HCT116 (cell line): ENCODE data around the gene BMP7. TPM values are rescaled to one million over a fixed set of nuclear protein-coding genes. Genes with fewer than 3 reads are reported as not detected.

Source experiments
- ATAC-seq: fragments of 200-7000 bp; cut with Tn5 transposase; 2 replicates; pipeline ENCODE4 v1.9.1; 2020; ENCODE audit warnings: mild to moderate bottlenecking, moderate library complexity
- BruUV-seq: library from RNA; stranded (reverse); fragments of 400-500 nt; replicated peaks from 2 replicates; lab custom pipeline; 2021; lab: Mats Ljungman, UMichigan
- CTCF ChIA-PET: fragments of 300-600 bp; sonication (Branson Sonifier 250); formaldehyde crosslinking; loops from one replicate; lab custom pipeline; 2021; ENCODE audit warnings: antibody characterized with exemption; lab: Charles Lee
- POLR2A ChIA-PET: fragments of 300-600, 350-600 bp; sonication (Branson Sonifier 250); formaldehyde crosslinking; loops from one replicate; lab custom pipeline; 2021; ENCODE audit warnings: antibody characterized with exemption; lab: Charles Lee
- RAD21 ChIA-PET, 2 experiments: fragments of 300-600 bp; sonication (Branson Sonifier 250); formaldehyde crosslinking; loops; one replicate each; lab custom pipeline; 2023; ENCODE audit warnings: low total read pairs in 2 of 2; ENCODE audit not compliant: uncharacterized antibody in 2 of 2, unreplicated experiment in 2 of 2, low non-redundant PET in 1 of 2; lab: Charles Lee
- DNase-seq: peaks from one replicate; pipeline ENCODE4 v3.0.0-alpha.2; 2010; ENCODE audit warnings: low read depth, low spot score
- H2AFZ ChIP-seq: fragments of 200-600 bp; shearing (Covaris generic), sonication (generic); 2 replicates; pipeline ENCODE4 v1.6.1; 2017; ENCODE audit warnings: low read depth, mixed run types, mixed read lengths, antibody characterized with exemption, low read length; ENCODE audit not compliant: poor library complexity, severe bottlenecking
- H3K27ac ChIP-seq: 2 replicates; pipeline ENCODE4 v1.5.1; 2012; ENCODE audit warnings: low read depth, low read length
- H3K27me3 ChIP-seq: fragments of 200-600 bp; sonication (generic); 2 replicates; pipeline ENCODE4 v1.6.1; 2016; ENCODE audit warnings: mixed run types, low read length, mixed read lengths; ENCODE audit not compliant: insufficient read depth
- H3K36me3 ChIP-seq, 2 experiments: fragments of 200-500 bp in 1 of 2; fragments of 200-600 bp in 1 of 2; sonication (Bioruptor generic) in 1 of 2; sonication (generic) in 1 of 2; 2 replicates each; pipeline versions ENCODE4 v1.5.1 to v1.6.1; 2014 to 2016; ENCODE audit warnings: low read length in 2 of 2, inconsistent platforms in 1 of 2, mixed read lengths in 1 of 2, mixed run types in 1 of 2; ENCODE audit not compliant: insufficient read depth in 2 of 2, control insufficient read depth in 1 of 2
- H3K4me1 ChIP-seq, 2 experiments: fragments of 200-600 bp in 1 of 2; sonication (generic) in 1 of 2; 2 replicates each; pipeline versions ENCODE4 v1.5.1 to v1.6.1; 2012 to 2017; ENCODE audit warnings: low read length in 2 of 2, inconsistent platforms in 1 of 2, mild to moderate bottlenecking in 1 of 2, mixed read lengths in 1 of 2, mixed run types in 1 of 2, moderate library complexity in 1 of 2; ENCODE audit not compliant: insufficient read depth in 2 of 2, control insufficient read depth in 1 of 2
- H3K4me2 ChIP-seq: fragments of 200-600 bp; sonication (generic); 2 replicates; pipeline ENCODE4 v1.6.1; 2017; ENCODE audit warnings: mixed run types, low read length, mixed read lengths
- H3K4me3 ChIP-seq, 2 experiments: fragments of 200-600 bp in 1 of 2; sonication (generic) in 1 of 2; replicated peaks in 1 of 2; 2 replicates each; pipeline ENCODE4 v1.5.1; 2011 to 2016; ENCODE audit warnings: low read length in 2 of 2, control low read depth in 1 of 2, low read depth in 1 of 2, mild to moderate bottlenecking in 1 of 2, mixed read lengths in 1 of 2, mixed run types in 1 of 2
- H3K79me2 ChIP-seq: fragments of 200-600 bp; sonication (generic); 2 replicates; pipeline ENCODE4 v1.6.1; 2017; ENCODE audit warnings: mild to moderate bottlenecking, mixed run types, low read length, moderate library complexity, mixed read lengths; ENCODE audit not compliant: insufficient read depth
- H3K9ac ChIP-seq: fragments of 200-600 bp; sonication (generic); 2 replicates; pipeline ENCODE4 v1.6.1; 2016; ENCODE audit warnings: low read length, mixed read lengths
- H3K9me2 ChIP-seq: fragments of 200-600 bp; sonication (generic), shearing (Covaris generic); 2 replicates; pipeline ENCODE4 v1.6.1; 2017; ENCODE audit warnings: mixed run types, mild to moderate bottlenecking, moderate library complexity; ENCODE audit not compliant: insufficient read depth
- H3K9me3 ChIP-seq, 2 experiments: fragments of 200-500 bp in 1 of 2; fragments of 200-600 bp in 1 of 2; sonication (Bioruptor generic) in 1 of 2; sonication (generic) in 1 of 2; 2 replicates each; pipeline ENCODE4 v1.6.1; 2014 to 2017; ENCODE audit warnings: low read length in 2 of 2, mixed read lengths in 2 of 2, inconsistent platforms in 1 of 2, low read depth in 1 of 2, mild to moderate bottlenecking in 1 of 2, mixed run types in 1 of 2, moderate library complexity in 1 of 2; ENCODE audit not compliant: control insufficient read depth in 1 of 2, insufficient read depth in 1 of 2
- H4K20me1 ChIP-seq: fragments of 200-600 bp; sonication (generic), shearing (Covaris generic); 2 replicates; pipeline ENCODE4 v1.6.1; 2017; ENCODE audit warnings: mixed run types, mild to moderate bottlenecking, moderate library complexity; ENCODE audit not compliant: insufficient read depth
- CEBPB ChIP-seq: IDR thresholded peaks from 2 replicates; pipeline ENCODE4 v1.6.1; 2012; ENCODE audit warnings: low read depth
- ELF1 ChIP-seq: IDR thresholded peaks from 2 replicates; pipeline ENCODE4 v1.6.1; 2012; ENCODE audit warnings: low read depth, borderline replicate concordance
- EZH2 ChIP-seq: fragments of 200-600 bp; sonication (generic); IDR thresholded peaks from 2 replicates; pipeline ENCODE4 v1.6.1; 2017; ENCODE audit warnings: antibody characterized with exemption, mixed run types
- EZH2phosphoT487 ChIP-seq: fragments of 200-600 bp; IDR thresholded peaks from 2 replicates; pipeline ENCODE4 v1.6.1; 2018; ENCODE audit warnings: antibody characterized with exemption, borderline replicate concordance
- MAX ChIP-seq: IDR thresholded peaks from 2 replicates; pipeline ENCODE4 v1.6.1; 2012
- POLR2AphosphoS5 ChIP-seq: IDR thresholded peaks from 2 replicates; pipeline ENCODE4 v1.6.1; 2011; ENCODE audit warnings: mild to moderate bottlenecking, low read depth, low read length, moderate library complexity
- SIN3A ChIP-seq: IDR thresholded peaks from 2 replicates; pipeline ENCODE4 v1.6.1; 2012; ENCODE audit warnings: low read depth
- SP1 ChIP-seq: IDR thresholded peaks from 2 replicates; pipeline ENCODE4 v1.6.1; 2012; ENCODE audit warnings: low read depth
- intact Hi-C: fragments of 100-400 bp; cut with micrococcal nuclease; formaldehyde crosslinking; loops from 2 replicates; pipeline ENCODE4 v1.10.0; 2022
- total RNA-seq: library from RNA; stranded (reverse); gene quantifications from one replicate; pipeline ENCODE4 v1.2.1, GENCODE V29; 2021; ENCODE audit not compliant: unreplicated experiment

Gene BMP7
- total RNA-seq, 1 experiment from 2014 or later = 7.0 TPM

- Histone ChIP-seq H3K27me3 (no peaks in the 10 kb centered on the region), H3K4me3 (no peak overlapping the region), H3K4me2 (no peak overlapping the region), H3K4me1 (peaks cover 0 to 11% of the 10 kb centered on the region in 2 experiments; a peak in 2 of 4 replicates), H3K36me3 (no peaks in the 10 kb centered on the region), H3K79me2 (no peaks in the 10 kb centered on the region), H3K9ac (no peak overlapping the region), H2AFZ (no peak overlapping the region), H3K9me3 (no peaks in the 10 kb centered on the region), H3K9me2 (no peaks in the 10 kb centered on the region), H4K20me1 (no peaks in the 10 kb centered on the region), H3K27ac (no peak overlapping the region)
- intact Hi-C loops = no loop called here
- ChIA-PET RAD21 (no interaction called here), CTCF (no interaction called here), POLR2A (no interaction called here)
- ATAC-seq = no peak
- TF ChIP-seq SP1 (no peak), EZH2phosphoT487 (no peak), ELF1 (no peak)
- no peak for DNase-seq
- no TSS peak for BruUV-seq
Measured at GRCh38 chr20:57186192-57186591, 80.2 kb downstream of the BMP7 start.

- H3K27me3 ChIP-seq = no peaks in the 10 kb centered on the region
- CTCF ChIA-PET = no interaction called here
- H3K27ac ChIP-seq = no peak overlapping the region
- DNase-seq (no peak), ATAC-seq (no peak)
- POLR2A ChIA-PET = no interaction called here
- intact Hi-C loops = no loop called here
- no peaks in the 10 kb centered on the region for H3K79me2 ChIP-seq
- peaks cover 0 to 4% of the 10 kb centered on the region in 2 experiments; a peak in 1 of 4 replicates for H3K4me1 ChIP-seq
- H2AFZ ChIP-seq = no peak overlapping the region
- RAD21 ChIA-PET = no interaction called here
- H3K36me3 ChIP-seq = no peaks in the 10 kb centered on the region
- no peak overlapping the region for H3K9ac ChIP-seq
- no peaks in the 10 kb centered on the region for H3K9me2 ChIP-seq
- H3K4me2 ChIP-seq = no peak overlapping the region
- no peaks in the 10 kb centered on the region for H3K9me3 ChIP-seq
- no peaks in the 10 kb centered on the region for H4K20me1 ChIP-seq
- H3K4me3 ChIP-seq = no peak overlapping the region
- TF ChIP-seq SIN3A (no peak), POLR2AphosphoS5 (no peak), CEBPB (no peak), EZH2 (no peak), MAX (no peak)
- BruUV-seq = no TSS peak
Measured at GRCh38 chr20:57185188-57185743, 81.2 kb downstream of the BMP7 start.
